AML-193 (cell line): Measurements from ENCODE around the gene SSTR1.

Source experiments
- DNase-seq, 2 experiments: peaks; one replicate each; lab custom pipeline; 2025; lab: John Stamatoyannopoulos, UW

SSTR1 gene

GRCh38 chr14:38238332-38238731 is 30.6 kb downstream of the SSTR1 start:
- no peak for DNase-seq

- no peak for DNase-seq
Measured at GRCh38 chr14:38238878-38239277, 31.2 kb downstream of the SSTR1 start.

GRCh38 chr14:38243696-38244240 is 36.1 kb downstream of the SSTR1 start:
- no peak for DNase-seq

GRCh38 chr14:38248321-38249028 is 40.8 kb downstream of the SSTR1 start:
- DNase-seq: no peak

- no peak for DNase-seq
Measured at GRCh38 chr14:38250331-38250730, 42.6 kb downstream of the SSTR1 start.

GRCh38 chr14:38252066-38252710 is 44.5 kb downstream of the SSTR1 start:
- DNase-seq: no peak

GRCh38 chr14:38253676-38254075 is 46.0 kb downstream of the SSTR1 start:
- no peak for DNase-seq

GRCh38 chr14:38254571-38255407 is 47.1 kb downstream of the SSTR1 start:
- no peak for DNase-seq

GRCh38 chr14:38255408-38255672 is 47.6 kb downstream of the SSTR1 start:
- DNase-seq: no peak

- no peak for DNase-seq
Measured at GRCh38 chr14:38255673-38256532, 48.2 kb downstream of the SSTR1 start, which contains the start of gene CLEC14A. Gene CLEC14A (minus strand): TSS chr14:38256093. CDS start chr14:38256022, 71 bp downstream.

- no peak for DNase-seq
Measured at GRCh38 chr14:38256533-38256840, 48.8 kb downstream of the SSTR1 start.

- no peak for DNase-seq
Measured at GRCh38 chr14:38257507-38257906, 49.8 kb downstream of the SSTR1 start.

- peak in 1 of 2 experiments; percentile 1 for DNase-seq
Measured at GRCh38 chr14:38261620-38262019, 53.9 kb downstream of the SSTR1 start.
